Measurements from ENCODE around the gene PFKFB3.
"Not testable (repeated sequence)": the region's sequence is repeated elsewhere in the genome, so short reads cannot be mapped to it uniquely, and the experiment has no call there.

PFKFB3 gene

GRCh38 chr10:6202684-6203330 lies at the start of gene PFKFB3:
Gene PFKFB3, plus strand, starts transcription at chr10:6202932. Its CDS starts 329 bp downstream, at chr10:6203261.
- peak; percentile 43 to 90 for DNase-seq

GRCh38 chr10:6153845-6154244 lies 48.9 kb upstream of the PFKFB3 start:
- DNase-seq, result no peak

DNA sequence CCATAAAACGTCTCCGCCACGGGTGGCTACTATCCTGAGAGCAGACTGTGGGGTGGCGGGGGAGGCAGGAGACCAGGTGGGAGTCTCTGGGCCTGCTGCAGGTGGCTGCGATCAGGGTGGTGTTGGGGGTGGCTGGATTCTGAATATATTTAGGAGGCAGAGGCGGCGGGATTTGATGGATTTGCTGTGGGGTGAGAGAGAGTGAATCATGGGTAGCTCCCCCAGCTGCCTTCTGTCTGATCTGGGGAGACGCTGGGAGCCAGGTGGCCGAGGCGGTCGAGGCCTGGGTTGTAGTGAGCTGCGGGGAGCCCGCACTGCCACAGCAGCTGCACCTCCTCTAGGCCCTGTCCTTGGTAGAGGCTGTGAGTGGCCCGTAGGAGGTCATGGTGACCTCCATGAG lies 48.2 kb upstream of the PFKFB3 start:
- no peak for DNase-seq

- DNase-seq, result no peak
Observed at GRCh38 chr10:6158276-6158675, 44.5 kb upstream of the PFKFB3 start.

DNA sequence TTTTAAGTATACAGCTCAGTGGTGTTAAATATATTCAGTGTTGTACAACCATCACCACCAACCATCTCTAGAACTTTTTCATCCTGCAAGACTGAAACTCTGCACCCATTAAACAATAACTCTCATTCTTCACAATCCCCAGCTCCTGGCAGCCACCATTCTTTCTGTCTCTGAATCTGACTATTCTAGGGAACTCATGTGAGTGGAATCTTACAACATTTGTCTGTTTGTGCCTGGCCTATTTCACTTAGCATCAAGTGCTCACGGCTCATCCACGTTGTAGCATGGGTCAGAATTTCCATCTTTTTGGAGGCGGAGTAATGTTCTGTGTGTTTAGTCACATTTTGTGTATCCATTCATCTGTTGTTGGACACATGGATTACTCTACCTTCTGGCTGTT lies 40.8 kb upstream of the PFKFB3 start:
- no peak for DNase-seq

DNA sequence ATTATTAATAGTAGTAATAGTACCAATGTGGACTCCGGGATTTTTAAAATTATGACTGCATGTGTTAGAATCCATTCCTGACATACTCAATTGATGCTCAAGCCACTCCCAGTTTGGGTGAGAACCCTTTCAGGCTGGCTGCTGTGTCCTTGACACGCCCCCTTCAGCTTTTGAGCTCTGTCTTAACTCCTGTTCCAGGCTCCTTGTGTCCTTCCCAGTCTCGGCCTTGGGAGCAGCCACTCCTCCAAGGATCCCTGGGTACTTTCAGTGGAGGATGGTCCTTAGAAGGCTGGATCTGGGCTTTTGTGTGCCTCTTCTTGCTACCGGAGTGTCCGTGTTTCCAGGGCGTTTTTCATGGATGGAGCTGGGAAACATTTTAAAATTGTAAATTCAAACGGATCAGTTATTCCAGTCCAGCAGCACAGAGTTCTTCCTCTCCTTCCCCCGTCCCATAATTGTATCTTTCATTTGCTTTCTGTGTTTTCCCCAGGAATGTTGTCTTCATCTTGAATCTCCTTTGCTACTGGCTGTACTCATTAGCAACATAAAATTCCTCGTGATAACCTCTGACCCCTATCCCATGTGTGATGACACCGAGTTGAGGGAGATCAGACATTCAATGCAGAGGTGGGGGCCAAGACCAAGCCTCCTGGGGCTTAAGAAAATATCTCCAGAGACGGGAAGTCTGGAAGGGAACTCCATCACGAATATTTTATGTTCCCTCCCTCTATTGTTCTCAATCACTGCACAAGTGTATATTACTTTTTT lies 40.0 kb upstream of the PFKFB3 start:
- DNase-seq, result no peak

GRCh38 chr10:6163364-6164270 lies 39.1 kb upstream of the PFKFB3 start:
- DNase-seq, result peak; percentile 46 to 91

GRCh38 chr10:6164271-6165095 lies 38.2 kb upstream of the PFKFB3 start:
- DNase-seq, result no peak

DNA sequence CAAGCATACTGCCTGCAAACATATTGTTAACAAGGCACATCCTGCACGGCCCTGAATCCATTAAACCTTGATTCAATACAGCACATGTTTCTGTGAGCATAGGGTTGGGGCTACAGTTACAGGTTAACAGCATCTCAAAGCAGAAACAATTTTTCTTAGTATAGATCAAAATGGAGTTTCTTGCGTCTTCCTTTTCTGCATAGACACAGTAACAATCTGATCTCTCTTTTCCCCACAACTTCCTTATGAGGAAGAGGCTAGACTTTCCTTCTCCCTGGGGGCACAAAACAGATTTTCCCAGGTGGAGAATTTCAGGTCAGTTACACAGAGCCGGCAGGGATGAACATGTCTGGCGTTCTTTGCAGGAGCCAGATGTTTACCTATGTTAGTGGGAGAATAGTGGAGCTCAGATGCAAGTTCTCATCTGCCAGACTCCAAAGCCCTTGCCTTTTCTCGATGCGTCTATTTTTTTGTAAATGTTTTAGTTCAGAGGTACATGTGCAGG lies 37.5 kb upstream of the PFKFB3 start:
- DNase-seq, result no peak

- not testable (repeated sequence) for DNase-seq
Observed at GRCh38 chr10:6165933-6166332, 36.8 kb upstream of the PFKFB3 start.

GRCh38 chr10:6167456-6167855 lies 35.3 kb upstream of the PFKFB3 start:
- DNase-seq, result no peak

DNA sequence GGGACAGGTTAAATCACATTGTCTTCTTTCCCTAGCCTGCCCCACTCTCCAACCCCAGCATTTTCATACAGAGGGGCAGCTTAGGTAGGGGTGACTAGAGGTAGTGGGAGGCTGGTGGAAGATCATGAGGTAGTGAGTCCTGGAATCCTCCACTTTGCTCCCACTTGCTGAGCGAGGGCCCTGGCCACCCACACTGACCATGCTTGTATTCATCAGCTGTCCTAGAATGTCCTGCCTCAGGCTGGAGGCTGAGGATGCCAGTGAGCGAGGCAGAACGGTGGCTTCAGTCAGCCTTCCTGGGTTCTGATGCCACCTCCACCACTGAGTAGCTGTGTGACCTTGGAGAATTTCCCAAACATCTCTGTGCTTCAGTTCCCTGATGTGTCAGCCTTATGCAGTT lies 34.6 kb upstream of the PFKFB3 start:
- no peak for DNase-seq

DNA sequence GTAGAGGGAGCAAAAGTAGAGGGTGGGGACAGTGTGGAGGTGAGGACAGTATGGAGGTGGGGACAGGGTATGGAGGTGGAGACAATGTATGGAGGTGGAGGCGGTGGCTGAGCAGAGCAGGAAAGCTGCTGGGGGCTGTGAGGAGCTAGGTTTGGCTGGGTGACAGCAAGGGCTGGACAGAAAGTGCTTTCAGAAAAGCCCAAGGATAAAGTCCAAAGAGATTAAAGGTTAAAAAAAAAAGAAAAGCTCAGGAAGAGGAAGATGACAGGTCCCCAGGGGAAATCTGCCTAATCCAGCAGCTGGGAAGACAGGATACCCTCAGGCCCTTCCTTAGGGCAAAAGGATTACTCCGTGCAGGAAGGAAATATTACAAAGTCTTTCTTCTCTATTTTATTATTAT lies 32.1 kb upstream of the PFKFB3 start:
- no peak for DNase-seq

GRCh38 chr10:6171881-6172695 lies 30.6 kb upstream of the PFKFB3 start:
- DNase-seq, result no peak

DNA sequence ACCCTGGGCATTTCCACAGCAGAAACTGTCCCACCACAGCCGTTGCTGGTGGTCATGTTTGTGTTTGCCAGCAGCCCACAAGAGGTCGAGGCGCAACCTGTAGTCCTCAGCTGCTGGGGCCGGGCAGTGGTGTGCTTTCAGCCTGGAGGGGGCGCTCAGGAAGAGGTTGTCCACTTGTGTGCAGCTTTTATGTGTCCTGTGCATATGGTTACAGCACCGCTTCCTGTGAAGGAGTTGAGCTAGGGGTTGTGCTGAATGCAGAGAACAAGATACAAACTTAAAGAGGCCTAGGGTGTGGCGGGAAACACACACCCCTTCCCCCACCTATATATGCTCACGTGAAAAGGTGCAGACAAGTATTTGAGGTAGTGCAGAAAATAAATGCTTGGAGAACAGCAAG lies 29.5 kb upstream of the PFKFB3 start:
- DNase-seq, result peak in 1 of 2 experiments; percentile 16

DNA sequence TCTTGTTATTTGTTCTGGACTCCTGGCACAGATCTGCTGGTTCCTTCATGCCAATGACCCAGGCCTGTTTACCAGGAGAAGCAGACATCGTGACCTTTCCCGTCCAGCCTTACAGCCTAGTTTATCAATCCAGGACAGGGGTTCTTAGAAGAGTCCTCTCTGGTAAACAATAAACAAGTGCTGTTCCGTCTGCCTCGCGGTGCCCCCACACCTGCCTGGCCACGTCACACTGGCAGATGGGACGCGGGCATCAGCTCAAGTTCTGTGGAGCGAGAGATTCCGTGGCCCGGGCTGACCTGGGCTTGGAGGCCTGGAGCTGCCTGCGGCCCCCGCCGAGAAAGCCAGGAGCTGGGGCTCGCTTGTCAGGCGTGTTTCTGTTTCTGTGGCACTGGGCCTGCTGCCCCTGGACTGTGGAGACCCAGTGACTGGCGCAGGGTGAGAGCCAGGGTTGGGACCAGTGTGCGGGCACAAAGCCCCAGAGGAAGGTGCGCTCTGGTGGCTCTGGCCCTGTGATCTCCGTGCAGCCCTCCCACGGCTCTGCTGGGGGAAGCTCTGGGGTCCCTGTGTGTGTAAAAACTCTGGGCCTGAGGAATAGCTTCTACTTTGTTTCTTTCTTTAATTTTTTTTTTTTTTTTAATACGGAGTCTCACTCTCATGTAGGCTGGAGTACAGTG lies 28.4 kb upstream of the PFKFB3 start:
- no peak for DNase-seq

DNA sequence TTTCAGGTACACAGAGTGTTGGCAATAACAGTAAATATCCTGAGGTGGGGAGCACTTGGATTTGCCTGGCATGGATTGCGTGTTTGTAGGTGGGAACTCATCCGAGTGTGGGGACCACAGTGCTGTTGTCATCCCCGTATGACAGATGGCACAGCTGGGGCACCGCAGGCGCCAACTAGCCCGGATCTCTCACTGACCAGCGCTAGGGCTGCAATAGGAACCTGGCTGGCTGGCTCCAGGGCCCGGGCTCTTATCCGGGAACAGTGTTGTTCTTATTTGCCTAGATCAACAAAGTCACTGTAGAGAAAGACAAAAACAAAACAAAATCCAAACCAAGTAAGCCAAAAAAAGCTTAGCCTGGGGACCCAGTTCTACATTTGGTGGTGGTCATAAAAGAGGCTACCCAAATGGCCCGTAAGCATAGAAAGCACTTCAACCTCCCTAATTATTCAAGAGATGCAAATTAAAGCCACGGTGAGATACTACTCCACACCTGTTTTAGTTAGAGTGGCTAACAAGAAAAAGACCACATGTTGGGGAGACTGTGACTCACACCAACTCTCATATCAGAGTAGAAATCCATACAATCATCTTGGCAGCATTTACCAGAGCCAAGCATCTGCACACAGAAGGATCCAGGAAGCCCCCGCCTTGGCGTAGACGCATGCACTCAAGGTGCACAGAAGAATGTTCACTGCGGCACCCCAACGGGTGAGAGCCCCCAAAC lies 27.2 kb upstream of the PFKFB3 start:
- peak; percentile 38 to 62 for DNase-seq

GRCh38 chr10:6176691-6177231 lies 26.0 kb upstream of the PFKFB3 start:
- no peak for DNase-seq

GRCh38 chr10:6177880-6178281 lies 24.9 kb upstream of the PFKFB3 start:
- no peak for DNase-seq

- no peak for DNase-seq
Observed at GRCh38 chr10:6178581-6178980, 24.2 kb upstream of the PFKFB3 start.

Data from NCI-H526 (cell line).